ENCODE data around the gene MYBL2.

The MYBL2 gene

DNA sequence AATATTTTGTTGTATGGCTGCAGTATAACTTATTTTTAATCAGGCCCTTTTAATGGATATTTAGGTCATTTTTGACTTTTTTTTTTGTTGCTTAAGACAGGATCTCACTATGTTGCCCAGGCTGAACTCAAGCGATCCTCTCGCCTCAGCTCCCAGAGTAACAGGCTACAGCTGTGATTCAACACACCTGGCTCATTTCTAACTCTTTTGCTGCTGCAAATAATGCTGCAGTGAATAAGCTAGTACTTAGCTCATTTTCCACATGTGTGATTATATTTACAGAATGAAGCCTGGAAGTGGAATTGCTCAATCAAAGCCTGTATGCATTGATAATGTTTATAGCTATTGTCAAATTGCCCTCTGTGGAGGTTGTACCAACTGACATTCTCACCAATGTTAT lies 58.8 kb downstream of the MYBL2 start:
- no peak for DNase-seq

DNA sequence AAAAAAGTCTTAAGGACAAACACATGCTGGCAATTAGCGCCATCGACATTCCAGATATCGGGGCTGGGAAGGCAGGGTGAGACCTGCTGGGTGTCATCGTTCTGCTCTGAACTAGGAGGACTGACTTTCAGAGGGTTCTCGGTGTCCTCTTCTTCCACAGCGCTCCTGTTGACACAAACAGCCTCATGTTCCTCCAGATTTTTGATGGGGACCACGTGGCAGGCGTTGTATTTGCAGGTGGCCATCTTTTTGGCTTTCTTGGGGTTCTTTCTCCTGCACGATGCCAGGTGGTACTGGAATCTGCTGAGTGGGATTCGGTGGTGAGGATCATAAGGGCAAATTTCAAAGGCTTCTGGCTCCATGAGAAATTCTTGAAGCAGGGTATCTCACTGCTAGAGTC lies 59.4 kb downstream of the MYBL2 start:
- no peak for DNase-seq

DNA sequence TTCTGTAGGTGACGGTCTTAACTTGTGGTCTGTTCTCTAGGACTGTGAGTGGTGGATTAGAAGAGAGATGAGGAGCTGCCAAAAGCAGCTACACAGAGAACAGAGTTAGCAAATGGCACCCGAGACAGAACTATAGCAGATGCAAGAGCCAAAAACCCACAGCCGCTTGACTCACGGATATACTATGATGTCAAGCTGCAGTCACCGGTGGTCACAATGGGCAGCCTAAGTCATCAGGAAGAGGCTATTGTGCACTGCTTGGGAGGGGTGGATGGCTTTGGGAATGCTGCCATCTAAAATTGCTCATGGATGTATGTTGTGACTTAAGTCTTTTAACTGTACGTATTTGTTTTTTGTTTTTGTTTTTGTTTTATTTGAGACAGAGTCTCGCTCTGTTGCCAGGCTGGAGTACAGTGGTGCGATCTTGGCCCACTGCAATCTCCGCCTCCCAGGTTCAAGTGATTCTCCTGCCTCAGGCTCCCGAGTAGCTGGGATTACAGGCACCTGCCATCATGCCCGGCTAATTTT lies 60.0 kb downstream of the MYBL2 start, which contains the start of gene GTSF1L:
TSS of gene GTSF1L (minus strand) at position 192 of the 528 bp plus-strand sequence. CDS start 308 bp downstream, outside the sequence.
- DNase-seq: no peak

DNA sequence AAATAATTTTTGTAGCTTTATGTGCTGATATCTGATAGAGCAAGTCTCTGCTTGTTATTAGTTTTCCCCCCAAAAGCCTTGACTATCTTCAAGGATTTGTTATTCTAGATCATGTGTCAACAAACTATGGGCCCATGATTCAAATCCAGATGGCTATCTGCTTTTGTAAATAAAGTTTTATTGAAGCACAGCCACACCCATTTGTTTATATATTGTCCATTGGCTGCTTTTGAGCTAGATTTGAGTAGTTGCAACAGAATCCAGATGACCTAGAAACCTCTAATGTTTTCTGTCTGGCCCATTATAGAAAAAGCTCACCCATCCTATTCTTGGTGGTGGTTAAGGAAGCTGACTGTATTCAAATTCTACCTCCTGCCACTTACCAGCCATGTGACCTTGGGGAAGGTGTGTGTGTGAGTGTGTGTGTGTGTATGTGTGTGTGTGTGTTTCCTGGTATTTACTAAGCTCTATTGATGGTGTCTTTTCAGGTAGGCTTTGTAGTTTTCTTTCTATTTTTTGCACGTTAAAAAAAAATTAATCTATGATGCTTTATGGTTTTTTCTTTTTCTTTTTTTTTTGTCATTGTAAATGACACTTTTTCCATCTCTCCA lies 61.2 kb downstream of the MYBL2 start:
- no peak for DNase-seq

DNA sequence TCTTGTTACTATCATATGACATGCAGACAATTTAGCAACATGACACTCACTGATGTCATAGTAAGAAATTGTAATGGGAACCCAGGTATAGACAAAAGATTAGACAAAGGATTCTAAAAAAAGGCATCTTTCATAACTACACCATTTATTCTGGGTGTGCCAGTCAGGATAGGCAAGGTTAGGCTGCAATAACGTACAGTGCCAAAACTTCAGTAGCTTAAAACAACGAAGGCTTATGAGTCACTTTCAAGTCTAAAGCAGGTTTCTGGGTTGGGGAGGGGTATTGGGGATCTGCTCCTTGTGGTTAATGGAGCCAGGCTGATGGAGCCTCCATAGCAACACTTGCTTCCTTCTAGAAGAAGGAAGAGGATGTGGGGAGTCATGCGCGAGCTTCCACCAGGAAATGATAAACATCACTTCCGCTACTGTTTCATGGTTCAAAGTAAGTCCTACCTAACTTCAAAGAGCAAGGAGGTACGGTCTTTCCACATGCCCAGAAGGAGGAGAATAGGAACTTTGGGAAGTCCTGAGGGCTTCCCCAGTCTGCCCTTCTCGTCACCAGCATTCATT lies 61.9 kb downstream of the MYBL2 start:
- DNase-seq: no peak

DNA sequence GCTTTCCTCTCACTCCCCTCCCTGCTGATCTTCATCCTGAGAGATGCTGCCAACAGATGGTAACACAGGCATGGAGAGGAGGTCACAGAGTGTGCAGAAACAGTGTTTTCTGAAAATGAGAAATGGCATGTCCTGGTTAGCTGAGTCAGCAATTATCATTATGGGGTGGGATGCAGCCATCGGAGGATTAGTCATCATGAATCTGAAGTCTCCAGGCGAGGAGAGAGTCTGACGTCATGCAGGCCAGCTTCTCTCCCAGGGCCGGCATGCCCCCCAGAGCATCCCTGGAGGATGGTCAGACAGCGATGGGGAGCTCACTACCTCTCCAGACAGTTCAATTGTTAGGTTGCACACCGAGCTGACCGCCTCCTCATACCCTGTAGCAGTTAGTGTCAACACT lies 64.6 kb downstream of the MYBL2 start:
- DNase-seq: no peak

DNA sequence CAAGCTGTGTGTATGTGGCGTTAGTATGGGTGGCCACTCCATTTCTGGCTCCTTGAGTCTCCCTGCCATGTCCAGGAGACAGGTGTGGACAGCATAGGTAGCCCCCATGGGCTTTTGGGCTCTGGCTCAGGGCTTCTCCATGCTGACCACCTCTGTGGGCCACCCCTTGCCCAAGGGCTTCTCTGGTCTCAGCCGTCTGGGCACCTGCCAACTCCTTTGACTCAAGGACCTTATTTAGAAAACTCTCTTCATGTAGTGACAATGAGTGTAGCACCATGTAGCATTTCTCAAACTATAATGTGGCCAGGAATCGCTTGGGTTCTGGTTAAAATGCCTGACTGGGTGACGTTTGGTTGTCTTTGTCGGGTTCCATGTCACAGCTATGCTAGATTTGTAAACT lies 65.0 kb downstream of the MYBL2 start:
- no peak for DNase-seq

DNA sequence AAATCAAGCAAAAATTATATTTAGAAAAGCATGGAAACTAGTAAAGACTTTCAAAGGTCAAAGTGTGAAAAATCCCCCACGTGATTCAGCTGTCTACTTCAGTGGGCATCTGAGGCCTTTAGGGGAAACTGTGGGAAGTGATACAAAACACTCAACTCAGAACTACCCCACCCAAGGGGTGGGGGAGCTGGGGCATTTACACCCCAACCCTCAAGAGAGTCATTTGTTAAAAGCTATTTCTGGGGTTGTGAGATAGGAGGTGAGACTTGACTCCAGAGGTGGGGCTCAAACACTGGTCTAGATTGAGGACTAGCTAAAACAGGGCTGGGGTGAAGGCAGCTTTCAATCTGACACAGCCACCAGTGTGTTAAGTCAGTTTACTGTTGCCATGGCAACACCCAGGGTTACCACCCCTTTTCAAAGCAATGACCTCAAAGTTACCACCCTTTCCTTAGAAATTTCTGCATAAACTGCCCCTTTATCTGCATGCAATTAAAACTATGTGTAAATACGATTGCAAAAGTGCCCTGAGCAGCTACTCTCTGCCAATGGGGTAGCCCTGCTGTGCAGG lies 69.8 kb downstream of the MYBL2 start:
- DNase-seq: no peak

DNA sequence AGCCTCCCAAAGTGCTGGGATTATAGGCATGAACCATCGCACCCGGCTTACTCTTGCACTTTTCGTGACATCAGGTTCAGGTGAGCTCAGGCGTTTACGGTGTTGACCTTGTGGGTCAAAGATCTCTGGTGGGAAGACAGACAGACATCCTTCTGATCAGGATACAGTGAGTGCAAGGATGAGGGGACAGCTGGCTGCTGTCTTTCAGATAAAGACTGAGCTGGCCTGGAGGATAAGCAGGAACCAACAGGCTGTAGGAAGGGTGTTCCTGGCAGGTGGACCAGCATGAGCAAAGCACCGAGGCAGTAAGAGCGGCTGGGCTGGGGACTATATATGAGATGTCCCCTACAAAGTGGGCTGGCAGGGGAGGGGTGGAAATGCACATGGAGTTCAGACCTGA lies 71.0 kb downstream of the MYBL2 start:
- no peak for DNase-seq

DNA sequence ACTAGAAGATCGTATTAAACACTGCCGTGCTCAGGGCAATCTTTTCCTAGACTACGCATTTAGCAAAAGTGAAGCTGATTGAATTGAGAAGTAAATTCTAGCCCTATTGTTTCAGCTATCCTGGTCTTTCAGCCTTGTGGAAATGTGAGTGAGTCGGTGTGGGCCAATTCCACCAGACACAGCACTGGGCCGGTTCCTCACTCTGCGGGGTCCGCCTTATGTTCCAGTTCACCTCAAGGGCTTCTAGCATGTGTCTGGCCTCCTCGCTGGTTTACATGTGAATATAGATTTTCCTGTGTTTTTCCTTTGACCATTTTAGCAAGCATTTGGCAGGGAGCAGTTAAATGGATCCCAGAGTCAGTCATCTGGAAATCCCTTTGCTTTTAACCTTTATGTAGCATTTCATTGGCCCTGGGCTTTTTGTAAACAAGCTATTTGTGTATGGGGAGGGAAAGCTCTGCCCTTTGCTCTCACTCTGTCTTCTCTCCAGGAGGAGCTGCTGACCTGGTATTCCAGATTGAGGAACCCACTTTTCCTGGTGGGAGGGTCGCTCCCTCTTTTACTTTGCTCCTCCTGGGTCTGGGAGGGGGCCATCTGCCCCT lies 72.3 kb downstream of the MYBL2 start:
- no peak for DNase-seq

DNA sequence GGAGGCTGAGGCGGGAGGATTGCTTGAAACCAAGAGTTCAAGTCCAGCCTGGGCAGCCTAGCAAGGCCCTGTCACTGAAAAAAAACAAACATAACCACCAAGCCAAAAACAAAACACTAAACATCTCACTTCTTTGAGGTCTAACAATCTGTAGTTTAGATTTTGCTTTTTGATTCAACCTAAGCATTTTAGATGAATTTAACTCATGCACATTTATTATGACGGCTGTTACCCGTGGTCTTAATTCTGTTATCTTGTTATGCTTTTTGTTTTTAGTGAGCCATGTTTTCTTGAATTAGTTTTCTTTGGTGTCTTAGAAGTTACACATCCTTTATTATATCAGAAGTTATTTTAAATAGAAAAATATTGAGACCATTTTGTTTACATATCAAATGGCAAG lies 73.7 kb downstream of the MYBL2 start:
- DNase-seq: no peak

DNA sequence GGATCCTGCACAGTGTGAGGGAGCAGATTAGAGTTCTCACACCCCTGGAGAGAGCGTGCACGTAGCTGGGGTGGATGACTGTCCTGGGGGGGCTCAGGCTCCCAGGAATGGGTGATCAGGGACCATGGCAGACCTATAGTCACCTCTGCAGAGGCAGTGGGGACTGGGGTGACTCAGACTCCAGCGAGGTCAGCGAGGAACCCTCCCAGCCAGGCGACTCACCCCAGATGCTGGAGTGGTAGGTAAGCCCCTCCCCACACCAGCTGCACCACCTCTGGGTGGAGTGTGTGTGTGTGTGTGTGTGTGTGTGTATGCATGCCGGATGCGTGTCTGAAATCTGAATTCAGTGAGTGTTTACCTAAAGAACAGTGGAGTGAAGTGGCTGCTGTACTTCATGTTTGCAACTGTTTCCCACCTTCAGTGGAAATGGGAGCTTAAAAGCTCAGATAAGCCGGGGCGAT lies 77.3 kb downstream of the MYBL2 start:
- DNase-seq: peak; percentile 75

DNA sequence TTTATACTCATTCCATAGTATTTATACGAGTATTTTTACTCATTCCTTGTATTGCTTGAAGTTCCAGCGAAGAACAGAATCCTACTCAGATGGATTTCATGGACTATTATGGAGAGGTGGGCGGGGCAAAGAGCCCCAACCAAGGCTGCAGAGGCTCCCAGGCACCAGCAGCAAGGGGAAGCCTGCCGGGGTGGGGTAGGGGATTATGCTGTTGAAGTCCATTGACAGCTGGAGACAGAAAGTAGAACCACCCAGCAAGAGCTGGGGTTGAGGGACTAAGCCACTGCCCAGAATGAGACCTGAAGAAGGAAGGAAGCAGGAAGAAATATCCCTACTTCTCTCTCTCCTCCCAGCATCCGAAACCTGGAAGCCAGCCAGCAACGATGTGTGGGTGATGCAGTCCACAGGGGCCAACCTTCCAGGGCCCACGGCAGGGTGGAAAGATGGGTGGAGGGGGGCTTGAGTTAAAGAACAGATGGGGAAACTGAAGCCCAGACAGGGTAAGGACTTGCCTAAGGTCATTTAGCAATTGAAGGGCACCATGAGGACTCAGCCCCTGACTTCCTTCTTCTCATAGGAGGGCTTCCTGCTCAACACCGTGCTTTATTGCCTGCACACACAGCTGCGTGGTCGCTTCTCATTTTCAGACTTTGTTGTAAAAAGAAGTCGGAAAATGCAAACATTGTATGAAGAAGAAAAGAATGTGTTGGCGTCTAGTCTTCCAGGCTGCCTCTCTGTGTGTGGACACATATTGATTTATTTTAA lies 78.2 kb downstream of the MYBL2 start:
- no peak for DNase-seq

DNA sequence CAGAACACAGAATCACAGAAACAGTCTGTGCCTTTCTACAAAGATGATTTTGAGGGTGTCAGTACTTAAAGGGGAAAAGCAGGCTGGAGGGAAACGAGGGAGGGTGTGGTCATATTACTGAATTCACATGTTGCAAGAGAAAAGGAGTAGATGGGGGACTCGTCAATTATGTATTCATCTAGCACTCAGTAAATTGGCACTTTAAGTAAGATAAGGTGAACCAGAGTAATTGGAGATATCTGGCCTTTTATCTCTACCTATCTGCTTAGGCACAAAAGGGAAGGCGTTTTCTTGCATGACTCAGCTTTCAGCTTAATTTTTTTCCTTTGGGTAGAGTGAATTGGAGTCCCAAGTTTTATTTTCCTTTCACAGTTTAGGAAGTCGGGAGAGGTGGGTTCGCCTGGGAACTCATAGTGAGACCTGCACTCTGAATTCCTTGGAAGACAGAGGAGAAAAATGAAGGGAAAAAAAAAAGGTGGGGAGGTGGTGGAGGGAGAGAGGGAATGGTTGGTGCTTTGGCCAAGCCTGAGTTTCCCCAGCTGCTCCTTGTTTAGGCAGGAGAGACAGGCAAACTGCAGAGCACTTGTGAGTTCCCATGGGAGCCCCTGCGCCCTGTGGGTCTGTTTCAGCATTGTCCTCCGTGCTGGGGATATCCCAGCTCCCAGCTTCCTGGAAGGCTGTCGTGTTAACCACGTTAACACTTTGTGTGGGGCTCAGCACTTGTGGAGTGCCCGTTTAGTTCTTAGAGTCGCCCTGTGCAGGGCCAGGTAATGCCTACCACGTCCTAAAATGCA lies 79.6 kb downstream of the MYBL2 start:
- DNase-seq: peak; percentile 63

DNA sequence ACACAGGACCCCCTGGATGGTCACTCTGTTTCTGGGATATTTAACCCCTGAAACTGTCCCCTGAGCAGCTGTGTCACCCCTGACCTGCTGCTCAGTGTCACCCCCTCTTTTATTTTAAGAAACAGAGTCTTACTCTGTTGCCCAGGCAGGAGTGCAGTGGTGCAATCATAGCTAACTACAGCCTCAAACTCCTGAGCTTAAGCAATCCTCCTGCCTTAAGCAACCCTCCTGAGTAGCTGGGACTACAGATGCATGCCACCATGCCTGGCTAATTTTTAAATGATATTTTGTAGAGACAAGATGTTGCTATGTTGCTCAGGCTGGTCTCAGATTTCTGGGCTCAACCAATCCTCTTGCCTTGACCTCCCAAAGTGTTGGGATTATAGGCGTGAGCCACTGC lies 81.4 kb downstream of the MYBL2 start:
- DNase-seq: no peak

DNA sequence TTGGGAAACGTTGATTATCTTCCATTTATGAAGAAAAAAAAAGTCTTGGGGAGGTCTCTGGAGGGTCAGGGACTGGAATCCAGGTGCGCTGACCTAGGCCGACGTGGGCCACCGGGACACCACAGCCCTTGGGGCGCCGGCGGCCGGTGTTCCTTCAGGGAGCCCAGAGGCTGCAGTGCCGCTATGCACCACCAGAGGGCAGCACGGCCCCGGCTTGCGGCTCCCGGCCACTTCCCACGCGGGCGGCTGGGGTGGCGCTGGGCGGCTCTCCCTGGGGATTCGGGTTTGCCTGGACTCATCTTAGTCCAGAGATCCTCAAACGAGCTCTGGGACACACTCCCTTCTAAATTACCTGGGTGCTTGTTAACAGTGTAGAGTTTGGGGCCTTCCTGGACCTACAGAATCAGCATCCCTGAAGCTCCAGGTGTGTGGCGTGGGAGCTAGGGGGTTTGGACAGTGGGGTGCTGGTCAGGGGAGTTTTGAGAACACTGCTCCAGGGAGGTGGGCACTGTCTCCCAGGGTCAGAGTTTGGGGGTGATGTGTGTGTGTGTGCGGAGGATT lies 82.9 kb downstream of the MYBL2 start:
- DNase-seq: peak; percentile 86

DNA sequence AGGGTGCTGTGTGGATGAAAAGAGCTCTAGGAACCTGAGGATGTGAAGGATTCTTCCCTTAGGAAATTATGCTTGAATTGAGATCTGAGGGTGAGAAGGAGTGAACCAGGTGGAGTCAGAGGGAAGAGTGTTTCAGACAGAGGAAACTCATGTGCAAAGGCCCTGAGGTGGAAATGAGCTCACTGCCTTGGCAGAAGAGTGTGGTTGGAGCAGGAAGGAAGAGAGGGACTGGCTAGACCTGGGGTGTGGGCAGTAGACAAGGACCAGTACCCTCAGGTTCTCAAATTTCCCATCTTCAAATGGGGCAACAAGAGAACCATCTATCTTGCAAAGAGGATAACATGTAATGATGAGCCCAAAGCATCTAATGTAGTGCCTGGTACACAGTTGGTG lies 83.9 kb downstream of the MYBL2 start:
- no peak for DNase-seq

DNA sequence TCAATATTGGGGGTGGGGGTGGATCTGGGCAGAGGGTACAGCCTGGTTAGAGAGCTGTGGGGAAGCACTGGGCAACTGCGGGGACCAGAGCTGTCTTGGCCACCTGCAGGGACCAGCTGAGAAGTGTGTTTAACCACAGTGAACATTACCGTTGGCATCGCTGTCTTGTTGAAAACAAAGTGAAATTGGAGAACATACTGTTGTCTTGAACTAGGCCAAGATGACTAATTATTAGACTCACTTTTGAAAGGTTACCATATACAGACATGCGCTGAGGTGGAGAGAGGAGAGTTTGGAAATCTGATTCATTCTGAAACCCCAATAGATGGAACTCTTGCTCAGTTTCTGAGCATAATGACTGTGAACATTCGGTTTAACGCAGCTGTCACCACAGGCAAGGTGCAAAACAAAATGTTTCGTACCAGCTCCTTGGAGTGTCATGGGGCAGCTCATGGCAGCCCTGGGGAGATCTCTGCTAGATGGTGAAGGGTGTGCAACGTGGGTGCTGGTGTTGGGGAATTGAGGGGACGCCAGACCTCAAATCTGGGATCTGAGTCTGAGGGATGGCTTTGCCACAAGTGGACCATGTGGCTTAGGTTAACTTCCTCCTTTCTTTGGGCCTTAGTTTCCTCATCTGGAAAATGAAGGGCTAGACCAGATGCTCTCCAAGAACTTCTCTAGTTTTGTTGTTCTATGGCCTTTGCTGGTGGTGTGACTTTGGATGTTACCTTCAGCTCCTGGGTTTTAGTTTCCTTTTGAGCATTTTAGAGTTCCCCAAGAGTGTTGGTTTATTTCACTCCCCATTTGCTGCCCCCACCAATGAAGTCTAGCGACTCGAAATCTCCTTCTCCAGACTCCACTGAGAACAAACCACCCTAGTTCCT lies 84.5 kb downstream of the MYBL2 start:
- no peak for DNase-seq

DNA sequence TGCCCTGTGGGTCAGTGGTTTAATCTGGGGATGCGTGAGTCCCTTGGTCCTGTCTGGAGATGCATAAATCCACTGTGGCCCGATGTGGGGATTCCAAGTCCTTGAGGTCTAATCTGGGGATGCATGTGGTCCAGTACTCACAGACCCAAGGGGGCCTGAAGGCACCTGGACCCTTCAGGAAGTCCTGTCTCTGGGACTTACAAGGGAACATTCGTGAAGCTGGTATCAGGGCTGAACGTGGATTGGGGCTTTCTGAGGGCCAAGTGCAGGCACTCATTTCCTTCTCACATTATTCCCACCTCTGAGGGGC lies 85.1 kb downstream of the MYBL2 start:
- DNase-seq: no peak

DNA sequence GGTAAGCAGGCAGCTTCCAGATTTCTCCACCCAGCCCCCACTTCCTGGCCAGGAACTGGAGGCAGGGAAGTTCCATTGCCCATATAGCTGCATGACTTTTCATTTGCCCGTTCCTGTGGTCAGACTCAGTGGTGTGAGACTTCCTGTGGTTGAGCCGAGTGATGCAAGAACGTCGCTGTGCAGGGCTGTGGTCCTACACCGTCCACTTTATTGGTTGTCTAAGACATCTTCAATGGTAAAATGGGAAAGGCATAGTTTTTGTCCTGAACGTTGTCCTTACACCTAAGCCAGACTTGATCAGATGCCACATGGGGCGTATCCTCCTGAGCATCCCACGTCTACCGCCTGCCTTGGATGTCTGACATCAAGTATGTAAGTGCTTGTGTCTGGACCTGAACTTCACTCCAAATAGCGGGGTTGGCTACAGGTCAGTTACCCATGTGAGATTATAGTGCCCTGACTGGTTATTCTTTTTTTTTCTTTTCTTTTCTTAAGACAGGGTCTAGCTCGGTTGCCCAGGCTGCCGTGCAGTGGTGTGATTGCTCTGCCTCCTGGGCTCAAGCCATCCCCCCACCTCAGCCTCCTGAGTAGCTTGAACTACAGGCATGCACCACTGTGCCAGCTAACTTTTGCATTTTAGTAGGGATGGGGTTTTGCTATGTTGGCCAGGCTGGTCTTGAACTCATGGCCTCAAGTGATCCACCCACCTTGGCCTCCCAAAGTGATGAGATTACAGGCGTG lies 85.8 kb downstream of the MYBL2 start:
- no peak for DNase-seq
